Vagina (tissue), 2 donors: Measurements from ENCODE around the gene TMEM171.

Experiments used
- POLR2A ChIP-seq, 2 donors: fragments of 450-650 bp; IDR thresholded peaks; one replicate each; pipeline ENCODE4 v1.6.1; 2017; ENCODE audit warnings: antibody characterized with exemption in 2 of 2, mild to moderate bottlenecking in 2 of 2, moderate library complexity in 2 of 2
- POLR2AphosphoS5 ChIP-seq, 2 donors: sonication (generic); formaldehyde crosslinking; IDR thresholded peaks; one replicate each; pipeline ENCODE4 v1.9.0; 2017; ENCODE audit warnings: antibody characterized with exemption in 2 of 2, mild to moderate bottlenecking in 2 of 2, low read depth in 1 of 2; ENCODE audit not compliant: insufficient read depth in 1 of 2
- TF ChIP-seq, protein P1 (sequence below), 3 experiments: fragments of 450-650 bp in 2 of 3; fragments of 200-600 bp in 1 of 3; sonication (generic) in 1 of 3; IDR thresholded peaks; one replicate each; pipeline ENCODE4 v1.5.1; 2017 to 2019; ENCODE audit warnings: antibody characterized with exemption in 3 of 3, mild to moderate bottlenecking in 2 of 3, moderate library complexity in 2 of 3

DNA sequence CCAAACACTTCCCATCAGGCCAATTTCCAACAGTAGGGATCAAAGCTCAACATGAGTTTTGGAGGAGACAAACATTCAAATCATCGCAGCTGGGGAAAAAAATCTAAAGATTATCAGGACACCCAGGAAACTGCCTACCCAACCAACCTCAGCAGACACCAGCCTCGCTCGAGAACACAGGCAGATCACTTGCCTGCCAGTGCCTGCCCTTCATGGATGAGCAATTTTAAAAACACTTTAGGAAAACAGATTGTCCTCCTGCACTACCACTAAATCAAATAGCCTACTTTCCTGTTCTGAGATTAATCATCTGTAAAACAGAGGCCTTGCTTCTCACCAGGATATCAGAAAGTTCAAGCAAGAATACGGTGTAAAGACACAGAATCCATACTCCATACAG lies 37.9 kb downstream of the TMEM171 start:
- TF ChIP-seq POLR2A (IDR thresholded peaks at IDR 0.05) (no peak), POLR2AphosphoS5 (IDR thresholded peaks at IDR 0.05; ENCODE audit: insufficient read depth in 1 of 2, low read depth in 1 of 2) (no peak)
- TF ChIP-seq, protein P1, sequence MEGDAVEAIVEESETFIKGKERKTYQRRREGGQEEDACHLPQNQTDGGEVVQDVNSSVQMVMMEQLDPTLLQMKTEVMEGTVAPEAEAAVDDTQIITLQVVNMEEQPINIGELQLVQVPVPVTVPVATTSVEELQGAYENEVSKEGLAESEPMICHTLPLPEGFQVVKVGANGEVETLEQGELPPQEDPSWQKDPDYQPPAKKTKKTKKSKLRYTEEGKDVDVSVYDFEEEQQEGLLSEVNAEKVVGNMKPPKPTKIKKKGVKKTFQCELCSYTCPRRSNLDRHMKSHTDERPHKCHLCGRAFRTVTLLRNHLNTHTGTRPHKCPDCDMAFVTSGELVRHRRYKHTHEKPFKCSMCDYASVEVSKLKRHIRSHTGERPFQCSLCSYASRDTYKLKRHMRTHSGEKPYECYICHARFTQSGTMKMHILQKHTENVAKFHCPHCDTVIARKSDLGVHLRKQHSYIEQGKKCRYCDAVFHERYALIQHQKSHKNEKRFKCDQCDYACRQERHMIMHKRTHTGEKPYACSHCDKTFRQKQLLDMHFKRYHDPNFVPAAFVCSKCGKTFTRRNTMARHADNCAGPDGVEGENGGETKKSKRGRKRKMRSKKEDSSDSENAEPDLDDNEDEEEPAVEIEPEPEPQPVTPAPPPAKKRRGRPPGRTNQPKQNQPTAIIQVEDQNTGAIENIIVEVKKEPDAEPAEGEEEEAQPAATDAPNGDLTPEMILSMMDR (IDR thresholded peaks at IDR 0.05): no peak
